GM23248 (cell line): ENCODE data around the gene RNF144B. TPM values are rescaled to one million over a fixed set of nuclear protein-coding genes. Genes with fewer than 3 reads are reported as not detected.

ENCODE experiments used
- DNase-seq: peaks from one replicate; pipeline ENCODE4 v3.0.0-alpha.2; 2015
- H2AFZ ChIP-seq: fragments of 200-600 bp; sonication (generic); 2 replicates; pipeline ENCODE4 v1.6.1; 2016; ENCODE audit warnings: antibody characterized with exemption
- H3F3A ChIP-seq: fragments of 200-600 bp; sonication (generic); 2 replicates; pipeline ENCODE4 v1.6.1; 2016; ENCODE audit warnings: mild to moderate bottlenecking, antibody characterized with exemption, mixed run types; ENCODE audit not compliant: insufficient read depth
- H3K27ac ChIP-seq: fragments of 200-600 bp; sonication (generic); 2 replicates; pipeline ENCODE4 v1.5.1; 2016; ENCODE audit warnings: mild to moderate bottlenecking
- H3K27me3 ChIP-seq: fragments of 200-600 bp; sonication (generic); replicated peaks from 2 replicates; pipeline ENCODE4 v1.6.1; 2016; ENCODE audit warnings: mild to moderate bottlenecking; ENCODE audit not compliant: insufficient read depth
- H3K36me3 ChIP-seq: fragments of 200-600 bp; sonication (generic); 2 replicates; pipeline ENCODE4 v1.6.1; 2016; ENCODE audit warnings: low read depth, mild to moderate bottlenecking
- H3K4me1 ChIP-seq: fragments of 200-600 bp; sonication (generic); 2 replicates; pipeline ENCODE4 v1.6.1; 2016; ENCODE audit warnings: mild to moderate bottlenecking; ENCODE audit not compliant: insufficient read depth
- H3K4me2 ChIP-seq: fragments of 200-600 bp; sonication (generic); one replicate; pipeline ENCODE4 v1.6.1; 2016; ENCODE audit warnings: mild to moderate bottlenecking; ENCODE audit not compliant: unreplicated experiment
- H3K4me3 ChIP-seq: fragments of 200-600 bp; sonication (generic); 2 replicates; pipeline ENCODE4 v1.5.1; 2016; ENCODE audit warnings: mild to moderate bottlenecking
- H3K79me2 ChIP-seq: fragments of 200-600 bp; sonication (generic); 2 replicates; pipeline ENCODE4 v1.6.1; 2016; ENCODE audit warnings: mild to moderate bottlenecking; ENCODE audit not compliant: insufficient read depth
- H3K9ac ChIP-seq: fragments of 200-600 bp; sonication (generic); 2 replicates; pipeline ENCODE4 v1.6.1; 2016; ENCODE audit warnings: mild to moderate bottlenecking
- H3K9me2 ChIP-seq: fragments of 200-600 bp; sonication (generic); 2 replicates; pipeline ENCODE4 v1.6.1; 2016; ENCODE audit warnings: mixed run types, mild to moderate bottlenecking, moderate library complexity; ENCODE audit not compliant: insufficient read depth
- H3K9me3 ChIP-seq: fragments of 200-600 bp; sonication (generic); one replicate; pipeline ENCODE4 v1.6.1; 2017; ENCODE audit warnings: low read depth
- H4K20me1 ChIP-seq: fragments of 200-600 bp; sonication (generic); 2 replicates; pipeline ENCODE4 v1.6.0; 2016; ENCODE audit not compliant: insufficient read depth
- EZH2 ChIP-seq: fragments of 200-600 bp; sonication (generic); IDR thresholded peaks from 2 replicates; pipeline ENCODE4 v1.6.1; 2018; ENCODE audit warnings: antibody characterized with exemption, mild to moderate bottlenecking; ENCODE audit not compliant: insufficient read depth, poor library complexity, severe bottlenecking
- EZH2phosphoT487 ChIP-seq: fragments of 200-600 bp; sonication (generic); IDR thresholded peaks from 2 replicates; pipeline ENCODE4 v1.6.1; 2018; ENCODE audit warnings: antibody characterized with exemption, moderate library complexity, mild to moderate bottlenecking, low read depth; ENCODE audit not compliant: insufficient read depth
- WGBS, 2 experiments: methylation state at CpG; one replicate each; pipeline ENCODE4 v1.1.6; 2015 to 2017; ENCODE audit warnings: low lambda C conversion rate in 2 of 2, low coverage in 1 of 2; ENCODE audit errors: missing lambda C conversion rate in 2 of 2; 5-methylcytosine and 5-hydroxymethylcytosine counted together
- in situ Hi-C: fragments of 300-500 bp; cut with MboI; formaldehyde crosslinking; loops from 2 replicates; pipeline ENCODE4 v1.15.0; 2020
- polyA plus RNA-seq: library from polyadenylated mRNA; unstranded; fragments of >200 nt; fragmentation: Nextera tagmentation; extraction: Ambion mirVana; gene quantifications from 2 replicates; pipeline ENCODE4 v1.2.1, GENCODE V29; 2016
- total RNA-seq: library from RNA; depleted of rRNA; stranded (reverse); fragments of >200 nt; shearing (Covaris generic); gene quantifications from 2 replicates; pipeline ENCODE4 v1.2.3, GENCODE V29; 2014

Gene RNF144B
- total and polyA plus RNA-seq, 2 experiments from 2014 or later, result 2.6 to 3.5 TPM

GRCh38 chr6:18433059-18433458 lies 45.9 kb downstream of the RNF144B start:
- no peak overlapping the region for H3K9ac ChIP-seq
- H3K4me2 ChIP-seq, result no peak overlapping the region
- H3K36me3 ChIP-seq, result no peaks in the 10 kb centered on the region
- H3K27ac ChIP-seq, result no peak overlapping the region
- in situ Hi-C loops, result no loop called here
- 73 to 83% methylated on average over 2 of the region's 2 CpGs for WGBS, 2 experiments
- H3K4me3 ChIP-seq, result no peak overlapping the region
- TF ChIP-seq EZH2phosphoT487, result no peak
- no peak for TF ChIP-seq EZH2
- no peaks in the 10 kb centered on the region for H3K79me2 ChIP-seq
- no peak for DNase-seq
- H4K20me1 ChIP-seq, result no peaks in the 10 kb centered on the region
- H3K9me3 ChIP-seq, result no peaks in the 10 kb centered on the region
- peaks cover 22% of the 10 kb centered on the region for H3K4me1 ChIP-seq
- H3F3A ChIP-seq, result 0 out of 2 replicates have a peak, but pooled peaks cover 13% of the 10 kb centered on the region
- no peaks in the 10 kb centered on the region for H3K27me3 ChIP-seq
- no peaks in the 10 kb centered on the region for H3K9me2 ChIP-seq
- H2AFZ ChIP-seq, result no peak overlapping the region

- 0 out of 2 replicates have a peak, but pooled peaks cover 13% of the 10 kb centered on the region for H3F3A ChIP-seq
- H3K36me3 ChIP-seq, result no peaks in the 10 kb centered on the region
- no peak overlapping the region for H2AFZ ChIP-seq
- H3K9ac ChIP-seq, result no peak overlapping the region
- no peaks in the 10 kb centered on the region for H4K20me1 ChIP-seq
- DNase-seq, result no peak
- in situ Hi-C loops, result no loop called here
- H3K4me3 ChIP-seq, result no peak overlapping the region
- no peak overlapping the region for H3K4me2 ChIP-seq
- H3K27me3 ChIP-seq, result no peaks in the 10 kb centered on the region
- H3K27ac ChIP-seq, result no peak overlapping the region
- H3K9me2 ChIP-seq, result no peaks in the 10 kb centered on the region
- 93 to 94% methylated on average over 3 of the region's 3 CpGs for WGBS, 2 experiments
- TF ChIP-seq EZH2 (no peak), EZH2phosphoT487 (no peak)
- peaks cover 22% of the 10 kb centered on the region for H3K4me1 ChIP-seq
- no peaks in the 10 kb centered on the region for H3K79me2 ChIP-seq
- no peaks in the 10 kb centered on the region for H3K9me3 ChIP-seq
Observed at GRCh38 chr6:18436341-18436740, 49.2 kb downstream of the RNF144B start.

GRCh38 chr6:18439581-18439980 lies 52.4 kb downstream of the RNF144B start:
- H3K4me3 ChIP-seq, result no peak overlapping the region
- no peak overlapping the region for H3K9ac ChIP-seq
- H4K20me1 ChIP-seq, result no peaks in the 10 kb centered on the region
- H3K27me3 ChIP-seq, result no peaks in the 10 kb centered on the region
- no peak for TF ChIP-seq EZH2
- no peak for TF ChIP-seq EZH2phosphoT487
- H3K27ac ChIP-seq, result no peak overlapping the region
- H2AFZ ChIP-seq, result no peak overlapping the region
- DNase-seq, result no peak
- no peaks in the 10 kb centered on the region for H3K36me3 ChIP-seq
- no peak overlapping the region for H3K4me2 ChIP-seq
- H3K9me2 ChIP-seq, result no peaks in the 10 kb centered on the region
- H3K4me1 ChIP-seq, result peaks cover 2% of the 10 kb centered on the region; the same call in 1 of the 2 replicates
- in situ Hi-C loops, result no loop called here
- H3K9me3 ChIP-seq, result no peaks in the 10 kb centered on the region
- H3F3A ChIP-seq, result no peaks in the 10 kb centered on the region
- no peaks in the 10 kb centered on the region for H3K79me2 ChIP-seq

- Histone ChIP-seq H3K36me3 (no peaks in the 10 kb centered on the region), H3K4me3 (no peak overlapping the region), H3F3A (no peaks in the 10 kb centered on the region), H4K20me1 (no peaks in the 10 kb centered on the region), H3K4me2 (no peak overlapping the region), H2AFZ (no peak overlapping the region), H3K27me3 (no peaks in the 10 kb centered on the region), H3K9me3 (no peaks in the 10 kb centered on the region), H3K9me2 (no peaks in the 10 kb centered on the region), H3K79me2 (no peaks in the 10 kb centered on the region), H3K9ac (no peak overlapping the region), H3K4me1 (no peaks in the 10 kb centered on the region), H3K27ac (no peak overlapping the region)
- DNase-seq, result no peak
- in situ Hi-C loops, result no loop called here
- TF ChIP-seq EZH2 (no peak), EZH2phosphoT487 (no peak)
- WGBS, 2 experiments, result 55 to 65% methylated on average over 3 of the region's 3 CpGs
Observed at GRCh38 chr6:18441251-18441979, 54.3 kb downstream of the RNF144B start.
